ENCODE results near the gene ALMS1.
"Not testable (repeated sequence)": the region's sequence is repeated elsewhere in the genome, so short reads cannot be mapped to it uniquely, and the experiment has no call there.

The ALMS1 gene

GRCh38 chr2:73503992-73504570 is 118.4 kb downstream of the ALMS1 start:
- H3K27ac ChIP-seq = no peak overlapping the region
- TF ChIP-seq ZFX (IDR thresholded peaks at IDR 0.05) = no peak
- no peak for TF ChIP-seq CTCF (conservative IDR thresholded peaks at IDR 0.05)

GRCh38 chr2:73504850-73505249 is 119.2 kb downstream of the ALMS1 start:
- not testable (repeated sequence) for H3K27ac ChIP-seq

- H3K27ac ChIP-seq = not testable (repeated sequence)
These were observed 124.8 kb downstream of the ALMS1 start for GRCh38 chr2:73510470-73510869.

- no peak for TF ChIP-seq CTCF (conservative IDR thresholded peaks at IDR 0.05)
- H3K27ac ChIP-seq = no peak overlapping the region
These were observed 130.4 kb downstream of the ALMS1 start for GRCh38 chr2:73516033-73516432.

- TF ChIP-seq CTCF (conservative IDR thresholded peaks at IDR 0.05) (no peak), ZFX (IDR thresholded peaks at IDR 0.05) (no peak)
These were observed 143.1 kb downstream of the ALMS1 start for GRCh38 chr2:73528688-73529087.

GRCh38 chr2:73530773-73531172 is 145.1 kb downstream of the ALMS1 start:
- H3K27ac ChIP-seq = not testable (repeated sequence)

More at GRCh38 chr2:73528688-73529087, 143.1 kb downstream of the ALMS1 start:
- no peak overlapping the region for H3K27ac ChIP-seq

GRCh38 chr2:73532381-73532780 is 146.7 kb downstream of the ALMS1 start:
- TF ChIP-seq CTCF (conservative IDR thresholded peaks at IDR 0.05) (no peak), ZFX (IDR thresholded peaks at IDR 0.05) (no peak)
- H3K27ac ChIP-seq = no peak overlapping the region

GRCh38 chr2:73536133-73536840 is 150.7 kb downstream of the ALMS1 start:
- H3K27ac ChIP-seq = no peak overlapping the region
- no peak for TF ChIP-seq CTCF (conservative IDR thresholded peaks at IDR 0.05)
- TF ChIP-seq ZFX (IDR thresholded peaks at IDR 0.05) = no peak

GRCh38 chr2:73560875-73561274 is 175.2 kb downstream of the ALMS1 start:
- not testable (repeated sequence) for H3K27ac ChIP-seq
